HepG2 (cell line): ENCODE data around the gene EEF1AKMT1. TPM values are rescaled to one million over a fixed set of nuclear protein-coding genes. Genes with fewer than 3 reads are reported as not detected.

Experiments
- ARNT ChIP-seq: fragments of 450-650 bp; IDR thresholded peaks from 2 replicates; pipeline ENCODE4 v1.6.1; 2017
- DNMT1 ChIP-seq: sonication (generic); formaldehyde crosslinking; IDR thresholded peaks from 2 replicates; pipeline ENCODE4 v1.5.1; 2020; ENCODE audit warnings: mild to moderate bottlenecking, missing genetic modification reagents
- ELF1 ChIP-seq: sonication (generic); formaldehyde crosslinking; IDR thresholded peaks from 2 replicates; pipeline ENCODE4 v1.4.0; 2020; ENCODE audit warnings: missing genetic modification reagents
- MBNL3 ChIP-seq: fragments of 250-450 bp; sonication (Bioruptor Pico); conservative IDR thresholded peaks from 2 replicates; pipeline ENCODE4 v1.8.0; 2022; ENCODE audit warnings: mild to moderate bottlenecking, inconsistent platforms
- MIER2 ChIP-seq: IDR thresholded peaks from 2 replicates; pipeline ENCODE4 v1.6.1; 2016; ENCODE audit warnings: missing biosample characterization, missing genetic modification reagents
- SAFB2 ChIP-seq: sonication (generic); formaldehyde crosslinking; IDR thresholded peaks from 2 replicates; pipeline ENCODE4 v1.5.1; 2020; ENCODE audit warnings: missing genetic modification reagents, low read depth, mild to moderate bottlenecking, borderline replicate concordance
- SATB2 ChIP-seq: sonication (generic); formaldehyde crosslinking; IDR thresholded peaks from 2 replicates; pipeline ENCODE4 v1.5.0; 2020; ENCODE audit warnings: missing genetic modification reagents
- SRSF9 ChIP-seq: fragments of 200-400 bp; formaldehyde crosslinking; IDR thresholded peaks from 2 replicates; pipeline ENCODE4 v1.6.1; 2018; ENCODE audit warnings: borderline replicate concordance, mild to moderate bottlenecking, low read depth, low read length; ENCODE audit not compliant: insufficient read depth, poor library complexity, severe bottlenecking
- STAG1 ChIP-seq: sonication (generic); formaldehyde crosslinking; IDR thresholded peaks from 2 replicates; pipeline ENCODE4 v1.4.0; 2020; ENCODE audit warnings: missing genetic modification reagents
- ZEB1 ChIP-seq: IDR thresholded peaks from 2 replicates; pipeline ENCODE4 v1.6.1; 2012; ENCODE audit warnings: mild to moderate bottlenecking, low read depth, inconsistent platforms; ENCODE audit not compliant: insufficient replicate concordance
- ZNF343 ChIP-seq: sonication (generic); formaldehyde crosslinking; IDR thresholded peaks from 2 replicates; pipeline ENCODE4 v1.4.0; 2020; ENCODE audit warnings: mild to moderate bottlenecking, missing genetic modification reagents
- ZNF446 ChIP-seq: sonication (generic); formaldehyde crosslinking; IDR thresholded peaks from 2 replicates; pipeline ENCODE4 v1.5.0; 2020; ENCODE audit warnings: mild to moderate bottlenecking, missing genetic modification reagents
- ZNF558 ChIP-seq: sonication (generic); formaldehyde crosslinking; IDR thresholded peaks from 2 replicates; pipeline ENCODE4 v1.9.0; 2022; ENCODE audit warnings: mild to moderate bottlenecking, missing genetic modification reagents, borderline replicate concordance
- ZNF879 ChIP-seq: sonication (generic); formaldehyde crosslinking; IDR thresholded peaks from 2 replicates; pipeline ENCODE4 v1.8.1; 2023; ENCODE audit warnings: missing genetic modification reagents
- ZNF891 ChIP-seq: sonication (generic); formaldehyde crosslinking; IDR thresholded peaks from 2 replicates; pipeline ENCODE4 v1.5.0; 2020; ENCODE audit warnings: mild to moderate bottlenecking, missing genetic modification reagents
- polyA plus RNA-seq, 8 experiments: library from polyadenylated mRNA; depleted of rRNA in 3 of 8; stranded (reverse) in 7 of 8; unstranded in 1 of 8; fragments of >200 nt; fragmentation: Illumina TruSeq in 4 of 8; extraction: Trizol in 4 of 8; gene quantifications; 2 replicates each; pipeline versions ENCODE4 v1.2.1 to v1.2.3, GENCODE V29; 2011 to 2016; ENCODE audit warnings: low read depth in 4 of 8, missing spikeins in 1 of 8, mixed read lengths in 1 of 8; ENCODE audit not compliant: insufficient read depth in 1 of 8
- total RNA-seq, 5 experiments: library from RNA; depleted of rRNA; stranded (reverse); fragments of >200 nt; fragmentation: Illumina TruSeq; extraction: Trizol; gene quantifications; 2 replicates each; pipeline ENCODE4 v1.2.3, GENCODE V29; 2016; ENCODE audit warnings: low read depth in 1 of 5
- TF ChIP-seq, protein P1 (sequence below): sonication (generic); formaldehyde crosslinking; IDR thresholded peaks from 2 replicates; pipeline ENCODE4 v1.4.0; 2020; ENCODE audit warnings: mild to moderate bottlenecking, missing genetic modification reagents, borderline replicate concordance
- TF ChIP-seq, protein P2 (sequence below): sonication (generic); formaldehyde crosslinking; IDR thresholded peaks from 2 replicates; pipeline ENCODE4 v1.8.1; 2023; ENCODE audit warnings: mild to moderate bottlenecking, inconsistent platforms, moderate library complexity, missing genetic modification reagents, borderline replicate concordance
- TF ChIP-seq, protein P3 (sequence below): sonication (generic); formaldehyde crosslinking; IDR thresholded peaks from 2 replicates; pipeline ENCODE4 v1.4.0; 2020; ENCODE audit warnings: low read depth, missing genetic modification reagents
- TF ChIP-seq, protein P4 (sequence below): sonication (generic); formaldehyde crosslinking; IDR thresholded peaks from 2 replicates; pipeline ENCODE4 v1.4.0; 2020; ENCODE audit warnings: missing genetic modification reagents
- TF ChIP-seq, protein P5 (sequence below): sonication (generic); formaldehyde crosslinking; IDR thresholded peaks from 2 replicates; pipeline ENCODE4 v1.8.0; 2022; ENCODE audit warnings: mild to moderate bottlenecking, missing genetic modification reagents; ENCODE audit not compliant: insufficient replicate concordance

Gene EEF1AKMT1
- total and polyA plus RNA-seq, 2 of the 13 experiments (the other 11 are each of a cell fraction or from before 2014, with no cell fraction given): 6.0 to 16.1 TPM

DNA sequence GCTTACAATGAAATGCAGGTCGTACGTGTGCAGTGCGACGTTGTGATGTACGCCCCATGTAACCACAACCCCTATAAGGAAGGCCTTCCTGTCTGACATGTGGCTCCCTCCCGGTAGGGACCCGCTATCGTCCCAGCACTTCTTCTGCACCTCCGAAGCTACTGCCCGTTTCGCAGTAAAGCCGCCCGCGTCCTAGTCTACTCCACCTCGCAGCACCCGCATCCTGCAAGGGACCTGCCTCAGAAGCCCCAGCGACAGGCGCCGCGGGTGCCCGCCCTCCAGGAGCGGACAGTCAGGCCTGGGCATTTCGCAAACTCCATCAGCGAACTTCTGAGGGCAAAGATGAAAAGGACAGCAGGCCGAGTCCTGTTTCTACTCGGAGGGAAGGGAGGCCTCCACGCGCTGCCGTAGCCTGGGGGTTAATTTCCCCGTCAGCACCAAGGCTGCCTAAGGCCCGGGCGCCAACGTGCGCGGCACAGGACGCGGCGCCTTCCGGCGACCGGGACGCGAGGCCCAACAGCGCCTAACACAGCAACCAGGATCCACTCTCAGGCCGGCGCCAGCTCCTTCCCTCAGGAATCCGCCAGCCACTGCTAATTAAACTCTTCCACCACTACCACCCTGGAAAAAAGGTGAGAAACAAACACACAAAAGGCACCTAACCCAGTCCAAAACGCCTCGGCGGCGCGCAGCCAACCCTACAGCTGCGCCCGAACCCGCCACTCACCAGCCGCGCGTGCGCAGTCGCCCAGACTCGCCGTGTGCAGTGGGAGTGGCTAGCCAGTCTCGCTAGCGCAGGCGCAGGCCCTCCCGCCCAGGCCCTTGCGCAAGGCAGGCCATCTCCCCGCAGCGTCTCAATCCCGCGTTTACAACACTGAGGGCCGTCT lies at the start of gene EEF1AKMT1 (continued):
- TF ChIP-seq, protein P1, sequence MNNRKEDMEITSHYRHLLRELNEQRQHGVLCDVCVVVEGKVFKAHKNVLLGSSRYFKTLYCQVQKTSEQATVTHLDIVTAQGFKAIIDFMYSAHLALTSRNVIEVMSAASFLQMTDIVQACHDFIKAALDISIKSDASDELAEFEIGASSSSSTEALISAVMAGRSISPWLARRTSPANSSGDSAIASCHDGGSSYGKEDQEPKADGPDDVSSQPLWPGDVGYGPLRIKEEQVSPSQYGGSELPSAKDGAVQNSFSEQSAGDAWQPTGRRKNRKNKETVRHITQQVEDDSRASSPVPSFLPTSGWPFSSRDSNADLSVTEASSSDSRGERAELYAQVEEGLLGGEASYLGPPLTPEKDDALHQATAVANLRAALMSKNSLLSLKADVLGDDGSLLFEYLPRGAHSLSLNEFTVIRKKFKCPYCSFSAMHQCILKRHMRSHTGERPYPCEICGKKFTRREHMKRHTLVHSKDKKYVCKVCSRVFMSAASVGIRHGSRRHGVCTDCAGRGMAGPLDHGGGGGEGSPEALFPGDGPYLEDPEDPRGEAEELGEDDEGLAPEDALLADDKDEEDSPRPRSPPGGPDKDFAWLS: no peak
- TF ChIP-seq, protein P2, sequence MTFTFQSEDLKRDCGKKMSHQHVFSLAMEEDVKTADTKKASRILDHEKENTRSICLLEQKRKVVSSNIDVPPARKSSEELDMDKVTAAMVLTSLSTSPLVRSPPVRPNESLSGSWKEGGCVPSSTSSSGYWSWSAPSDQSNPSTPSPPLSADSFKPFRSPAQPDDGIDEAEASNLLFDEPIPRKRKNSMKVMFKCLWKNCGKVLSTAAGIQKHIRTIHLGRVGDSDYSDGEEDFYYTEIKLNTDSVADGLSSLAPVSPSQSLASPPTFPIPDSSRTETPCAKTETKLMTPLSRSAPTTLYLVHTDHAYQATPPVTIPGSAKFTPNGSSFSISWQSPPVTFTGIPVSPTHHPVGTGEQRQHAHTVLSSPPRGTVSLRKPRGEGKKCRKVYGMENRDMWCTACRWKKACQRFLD (CRISPR knock-in tag): peak; percentile 86; the same call in 1 of the 2 replicates
- peak; percentile 97; the same call in 1 of the 2 replicates for TF ChIP-seq ZNF891
- TF ChIP-seq, protein P3, sequence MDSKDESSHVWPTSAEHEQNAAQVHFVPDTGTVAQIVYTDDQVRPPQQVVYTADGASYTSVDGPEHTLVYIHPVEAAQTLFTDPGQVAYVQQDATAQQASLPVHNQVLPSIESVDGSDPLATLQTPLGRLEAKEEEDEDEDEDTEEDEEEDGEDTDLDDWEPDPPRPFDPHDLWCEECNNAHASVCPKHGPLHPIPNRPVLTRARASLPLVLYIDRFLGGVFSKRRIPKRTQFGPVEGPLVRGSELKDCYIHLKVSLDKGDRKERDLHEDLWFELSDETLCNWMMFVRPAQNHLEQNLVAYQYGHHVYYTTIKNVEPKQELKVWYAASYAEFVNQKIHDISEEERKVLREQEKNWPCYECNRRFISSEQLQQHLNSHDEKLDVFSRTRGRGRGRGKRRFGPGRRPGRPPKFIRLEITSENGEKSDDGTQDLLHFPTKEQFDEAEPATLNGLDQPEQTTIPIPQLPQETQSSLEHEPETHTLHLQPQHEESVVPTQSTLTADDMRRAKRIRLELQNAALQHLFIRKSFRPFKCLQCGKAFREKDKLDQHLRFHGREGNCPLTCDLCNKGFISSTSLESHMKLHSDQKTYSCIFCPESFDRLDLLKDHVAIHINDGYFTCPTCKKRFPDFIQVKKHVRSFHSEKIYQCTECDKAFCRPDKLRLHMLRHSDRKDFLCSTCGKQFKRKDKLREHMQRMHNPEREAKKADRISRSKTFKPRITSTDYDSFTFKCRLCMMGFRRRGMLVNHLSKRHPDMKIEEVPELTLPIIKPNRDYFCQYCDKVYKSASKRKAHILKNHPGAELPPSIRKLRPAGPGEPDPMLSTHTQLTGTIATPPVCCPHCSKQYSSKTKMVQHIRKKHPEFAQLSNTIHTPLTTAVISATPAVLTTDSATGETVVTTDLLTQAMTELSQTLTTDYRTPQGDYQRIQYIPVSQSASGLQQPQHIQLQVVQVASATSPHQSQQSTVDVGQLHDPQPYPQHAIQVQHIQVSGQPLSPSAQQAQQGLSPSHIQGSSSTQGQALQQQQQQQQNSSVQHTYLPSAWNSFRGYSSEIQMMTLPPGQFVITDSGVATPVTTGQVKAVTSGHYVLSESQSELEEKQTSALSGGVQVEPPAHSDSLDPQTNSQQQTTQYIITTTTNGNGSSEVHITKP (CRISPR knock-in tag): no peak
- no peak for TF ChIP-seq MIER2 (CRISPR knock-in tag)
- peak; percentile 93; the same call in 1 of the 2 replicates for TF ChIP-seq ZNF879
- peak; percentile 91 for TF ChIP-seq ZNF446
- TF ChIP-seq DNMT1 (CRISPR knock-in tag): no peak
- no peak for TF ChIP-seq ARNT
- peak; percentile 4; the same call in 1 of the 2 replicates for TF ChIP-seq ZNF343 (CRISPR knock-in tag)
- TF ChIP-seq ZNF558 (CRISPR knock-in tag): peak; percentile 97; the same call in 1 of the 2 replicates
- no peak for TF ChIP-seq MBNL3 (CRISPR knock-in tag)
- TF ChIP-seq SAFB2: peak; percentile 86; the same call in 1 of the 2 replicates
- 0 out of 2 replicates have a peak, but pooled peaks have one; percentile 21 for TF ChIP-seq STAG1 (CRISPR knock-in tag)
- peak; percentile 35 for TF ChIP-seq ELF1
- peak; percentile 88 for TF ChIP-seq SATB2
- TF ChIP-seq, protein P4, sequence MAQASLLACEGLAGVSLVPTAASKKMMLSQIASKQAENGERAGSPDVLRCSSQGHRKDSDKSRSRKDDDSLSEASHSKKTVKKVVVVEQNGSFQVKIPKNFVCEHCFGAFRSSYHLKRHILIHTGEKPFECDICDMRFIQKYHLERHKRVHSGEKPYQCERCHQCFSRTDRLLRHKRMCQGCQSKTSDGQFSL: no peak
- TF ChIP-seq SRSF9: no peak
- TF ChIP-seq, protein P5, sequence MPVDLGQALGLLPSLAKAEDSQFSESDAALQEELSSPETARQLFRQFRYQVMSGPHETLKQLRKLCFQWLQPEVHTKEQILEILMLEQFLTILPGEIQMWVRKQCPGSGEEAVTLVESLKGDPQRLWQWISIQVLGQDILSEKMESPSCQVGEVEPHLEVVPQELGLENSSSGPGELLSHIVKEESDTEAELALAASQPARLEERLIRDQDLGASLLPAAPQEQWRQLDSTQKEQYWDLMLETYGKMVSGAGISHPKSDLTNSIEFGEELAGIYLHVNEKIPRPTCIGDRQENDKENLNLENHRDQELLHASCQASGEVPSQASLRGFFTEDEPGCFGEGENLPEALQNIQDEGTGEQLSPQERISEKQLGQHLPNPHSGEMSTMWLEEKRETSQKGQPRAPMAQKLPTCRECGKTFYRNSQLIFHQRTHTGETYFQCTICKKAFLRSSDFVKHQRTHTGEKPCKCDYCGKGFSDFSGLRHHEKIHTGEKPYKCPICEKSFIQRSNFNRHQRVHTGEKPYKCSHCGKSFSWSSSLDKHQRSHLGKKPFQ: peak; percentile 92
- no peak for TF ChIP-seq ZEB1
